ENCODE measurements around the gene SMARCD1. TPM values are rescaled to one million over a fixed set of nuclear protein-coding genes. Genes with fewer than 3 reads are reported as not detected.
A peak's percentile ranks its signal among the peaks of the same experiment; 100 is the strongest.

Gene SMARCD1
- total and polyA plus RNA-seq, 9 of the 15 experiments (the other 6 are each of a cell fraction or from before 2014, with no cell fraction given) = 0.86 to 91.7 (median 48.0) TPM

- TF ChIP-seq UBTF (IDR thresholded peaks at IDR 0.05; ENCODE audit: borderline replicate concordance in 1 of 2, low read depth in 2 of 2, low read length in 2 of 2) = no peak
- no peak for TF ChIP-seq SOX6 (IDR thresholded peaks at IDR 0.05)
- no peak for TF ChIP-seq ZNF175 (CRISPR knock-in tag; IDR thresholded peaks at IDR 0.05; ENCODE audit: low read depth)
- TF ChIP-seq DMBX1 (CRISPR knock-in tag; IDR thresholded peaks at IDR 0.05; ENCODE audit: borderline replicate concordance) = no peak
- TF ChIP-seq HCFC1 (IDR thresholded peaks at IDR 0.05; ENCODE audit: low read depth, low read length) = no peak
- TF ChIP-seq CAMTA2 (CRISPR knock-in tag; conservative IDR thresholded peaks at IDR 0.05) = no peak
Observed at GRCh38 chr12:50109319-50109718, 24.2 kb downstream of the SMARCD1 start (continued).

GRCh38 chr12:50110127-50110761 is 25.1 kb downstream of the SMARCD1 start:
- Histone ChIP-seq H3K4me3 (0 out of 2 replicates have a peak overlapping the region, but pooled peaks have one; percentile 3), H3K9ac (ENCODE audit: insufficient read depth in 1 of 2, low read depth in 2 of 2, low read length in 2 of 2) (peak overlapping the region; percentile 43 to 86), H4K20me1 (replicated peaks; ENCODE audit: control insufficient read depth, insufficient read depth, low read length) (peaks cover 5% of the 10 kb centered on the region; the same call in 1 of the 2 replicates), H3K36me3 (ENCODE audit: control insufficient read depth, insufficient read depth, low read length) (no peaks in the 10 kb centered on the region; the same call in 2 of the 3 replicates), H3K4me1 (replicated peaks in 1 of 2; ENCODE audit: control insufficient read depth in 2 of 2, insufficient read depth in 2 of 2, low read length in 2 of 2) (peaks cover 29 to 48% of the 10 kb centered on the region in 2 experiments), H3K9me1 (ENCODE audit: control insufficient read depth, insufficient read depth, low read length) (no peaks in the 10 kb centered on the region), H3K4me2 (ENCODE audit: insufficient read depth, low read length) (peak overlapping the region; percentile 98), H2AFZ (ENCODE audit: low read depth, low read length) (peak overlapping the region; percentile 90), H3K9me3 (replicated peaks; ENCODE audit: control insufficient read depth, insufficient read depth, low read depth, low read length) (no peaks in the 10 kb centered on the region), H3K79me2 (ENCODE audit: control insufficient read depth, insufficient read depth, low read length) (peaks cover 28% of the 10 kb centered on the region), H3K27me3 (ENCODE audit: control insufficient read depth in 2 of 2, insufficient read depth in 2 of 2, low read length in 2 of 2) (no peaks in the 10 kb centered on the region), H3K27ac (ENCODE audit: extremely low read depth, low read depth, low read length) (peak overlapping the region; percentile 65)
- in situ Hi-C loops (cut with MboI) = no loop called here
- peak; percentile 94 for FAIRE-seq
- intact Hi-C loops (cut with micrococcal nuclease) = no loop called here
- ChIA-PET CTCF (ENCODE audit: low intra/inter-chr PET ratio) (interaction anchor here (0.7 kb wide), 1 partner anchor 143 kb away, joined by 3 read pairs; no protein-coding TSS in a partner anchor), POLR2A (interaction anchor here (0.5 to 2.7 kb wide), 12 partner anchors 10 to 898 kb away, joined by 3 to 6 read pairs (median 3); partner anchors contain the start of genes CERS5, LIMA1 and SMARCD1)
- DNase-seq (ENCODE audit: extremely low read depth in 1 of 4, low spot score in 3 of 4) = peak; percentile 83 to 88 (median 87)
- BruUV-seq (replicated peaks) = no TSS peak
- ATAC-seq = peak; percentile 31
- 10% methylated on average over 8 of the region's 8 CpGs for WGBS (ENCODE audit: insufficient coverage, low coverage, missing lambda C conversion rate)
- TF ChIP-seq ZNF274 (IDR thresholded peaks at IDR 0.05; ENCODE audit: borderline replicate concordance, low read depth, low read length) = no peak
- TF ChIP-seq ZNF124 (CRISPR knock-in tag; IDR thresholded peaks at IDR 0.05) = no peak
- TF ChIP-seq KAT8 (IDR thresholded peaks at IDR 0.05; ENCODE audit: low read depth) = no peak
- no peak for TF ChIP-seq ZKSCAN1 (IDR thresholded peaks at IDR 0.05; ENCODE audit: low read depth, low read length)
- no peak for TF ChIP-seq MYC (IDR thresholded peaks at IDR 0.05; ENCODE audit: low read depth, low read length)
- TF ChIP-seq MYC (CRISPR knock-in tag; IDR thresholded peaks at IDR 0.05; ENCODE audit: borderline replicate concordance, low read depth) = no peak
- 0 out of 2 replicates have a peak, but pooled peaks have one; percentile 40 for TF ChIP-seq LEF1 (IDR thresholded peaks at IDR 0.05)
- TF ChIP-seq ID3 (CRISPR knock-in tag; IDR thresholded peaks at IDR 0.05) = no peak
- TF ChIP-seq ID3 (tag; IDR thresholded peaks at IDR 0.05) = peak; percentile 36; the same call in 1 of the 2 replicates
- no peak for TF ChIP-seq ZSCAN32 (CRISPR knock-in tag; IDR thresholded peaks at IDR 0.05)
- no peak for TF ChIP-seq SAFB (IDR thresholded peaks at IDR 0.05; ENCODE audit: borderline replicate concordance, low read depth, low read length)
- TF ChIP-seq, protein P1, sequence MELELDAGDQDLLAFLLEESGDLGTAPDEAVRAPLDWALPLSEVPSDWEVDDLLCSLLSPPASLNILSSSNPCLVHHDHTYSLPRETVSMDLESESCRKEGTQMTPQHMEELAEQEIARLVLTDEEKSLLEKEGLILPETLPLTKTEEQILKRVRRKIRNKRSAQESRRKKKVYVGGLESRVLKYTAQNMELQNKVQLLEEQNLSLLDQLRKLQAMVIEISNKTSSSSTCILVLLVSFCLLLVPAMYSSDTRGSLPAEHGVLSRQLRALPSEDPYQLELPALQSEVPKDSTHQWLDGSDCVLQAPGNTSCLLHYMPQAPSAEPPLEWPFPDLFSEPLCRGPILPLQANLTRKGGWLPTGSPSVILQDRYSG (tag; conservative IDR thresholded peaks at IDR 0.05; ENCODE audit: low read depth) = 0 out of 2 replicates have a peak, but pooled peaks have one; percentile 43

Measured in K562 (cell line).